ENCODE measurements around the gene RAB7B. TPM values are rescaled to one million over a fixed set of nuclear protein-coding genes. Genes with fewer than 3 reads are reported as not detected.

Gene RAB7B
- total RNA-seq, 1 donor from 2014 or later, result not detected

- no peak for DNase-seq (ENCODE audit: extremely low read depth, low read depth, low spot score)
These were observed 51.4 kb downstream of the RAB7B start for GRCh38 chr1:205951746-205952145.

DNA sequence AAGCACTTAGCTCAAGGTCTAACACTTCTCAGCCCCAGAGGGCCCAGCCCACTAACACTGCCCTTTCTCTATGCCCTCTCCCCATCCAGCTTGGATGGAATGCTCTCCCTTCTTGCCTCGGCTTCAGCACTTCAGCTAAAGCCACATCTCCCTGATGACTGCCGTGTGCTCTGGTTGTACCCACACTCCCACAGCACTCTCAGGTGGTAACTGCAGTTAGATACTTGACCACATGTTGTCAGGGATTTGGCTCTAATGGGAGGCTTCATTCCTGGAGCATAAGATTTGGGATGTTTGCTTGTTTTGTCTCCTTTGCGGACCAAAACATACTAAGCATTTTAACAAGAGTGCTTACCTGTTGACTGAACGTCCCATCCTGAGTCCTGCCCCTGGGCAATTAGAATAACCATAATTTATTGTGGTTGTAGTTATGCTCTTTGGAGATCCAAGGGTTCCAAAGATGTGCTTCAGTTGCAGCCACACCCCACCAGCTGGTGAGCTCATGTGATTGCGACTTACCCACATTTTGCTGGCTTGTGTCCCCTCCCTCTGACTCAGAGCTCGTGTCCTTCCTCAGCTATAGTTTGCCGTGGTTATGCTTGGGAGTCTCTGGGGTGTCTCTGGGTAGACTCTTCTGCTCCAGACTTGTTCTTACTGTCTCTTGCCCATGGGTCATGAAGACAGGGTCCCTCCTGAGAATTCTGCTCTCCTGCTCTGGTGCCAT is 52.2 kb downstream of the RAB7B start:
- no peak for DNase-seq (ENCODE audit: extremely low read depth, low read depth, low spot score)

DNA sequence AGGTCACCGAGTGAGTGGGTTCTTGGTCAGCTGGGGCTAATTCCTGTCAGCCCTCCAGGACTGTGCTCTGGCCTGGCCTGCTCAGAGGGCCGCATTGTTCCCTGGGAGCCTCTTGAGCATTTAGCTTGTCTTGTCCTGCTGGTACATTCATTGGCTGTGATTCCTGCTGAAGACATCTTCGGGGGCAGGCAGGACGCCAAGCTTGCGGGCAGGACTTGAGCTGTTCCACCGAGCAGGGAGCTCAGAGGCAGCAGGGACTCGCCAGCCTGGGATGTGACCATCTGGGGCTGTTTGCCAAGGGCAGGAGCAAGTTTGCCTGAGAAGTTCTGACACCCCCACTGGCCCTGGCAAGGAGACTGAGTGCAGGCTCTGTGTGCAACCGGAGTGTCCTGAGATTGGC is 52.9 kb downstream of the RAB7B start:
- no peak for DNase-seq (ENCODE audit: extremely low read depth, low read depth, low spot score)

DNA sequence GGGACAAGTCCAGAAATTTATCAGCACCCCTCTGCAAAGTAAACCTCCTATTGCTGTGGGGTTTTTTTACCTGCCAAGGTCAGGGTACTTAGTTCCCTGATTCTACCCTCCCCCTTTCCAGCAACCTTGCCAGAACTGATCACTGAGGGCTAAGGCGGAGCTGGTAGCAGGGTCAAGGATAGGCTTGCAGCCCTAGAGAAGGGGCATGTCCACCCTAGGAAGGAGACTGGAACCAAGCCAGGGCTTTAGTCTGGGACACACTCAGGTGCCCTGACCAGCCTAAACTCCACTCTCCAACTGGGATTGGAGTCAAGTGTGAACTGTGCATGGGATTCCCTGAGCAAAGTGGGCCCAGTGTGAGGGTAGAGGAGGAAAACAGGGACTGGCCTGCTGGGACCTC is 53.4 kb downstream of the RAB7B start:
- DNase-seq (ENCODE audit: extremely low read depth, low read depth, low spot score), result no peak

GRCh38 chr1:205948886-205949285 is 54.3 kb downstream of the RAB7B start:
- no peak for DNase-seq (ENCODE audit: extremely low read depth, low read depth, low spot score)

- DNase-seq (ENCODE audit: extremely low read depth, low read depth, low spot score), result no peak
These were observed 55.2 kb downstream of the RAB7B start for GRCh38 chr1:205948039-205948438.

DNA sequence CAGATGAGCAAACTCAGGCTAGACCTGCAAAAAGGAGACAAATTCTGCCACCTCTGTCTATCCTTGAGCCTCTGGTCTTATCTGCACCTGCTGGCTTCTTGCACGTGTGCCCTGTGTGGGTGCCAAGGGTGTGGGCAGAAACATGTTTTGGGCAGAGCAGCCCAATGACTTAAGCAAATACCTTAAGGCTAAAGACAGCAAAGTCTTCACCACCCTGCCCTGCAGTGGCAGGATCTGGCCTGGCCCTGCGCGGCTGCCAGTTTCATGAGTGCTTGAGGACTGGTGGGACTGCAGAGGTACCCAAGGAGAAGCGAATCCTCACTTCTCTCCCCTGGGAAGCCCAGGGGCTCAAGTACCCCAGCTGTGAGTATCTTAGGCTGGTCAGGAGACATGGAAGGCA is 56.2 kb downstream of the RAB7B start:
- no peak for DNase-seq (ENCODE audit: extremely low read depth, low read depth, low spot score)

- no peak for DNase-seq (ENCODE audit: extremely low read depth, low read depth, low spot score)
These were observed 58.1 kb downstream of the RAB7B start for GRCh38 chr1:205945069-205945468.

DNA sequence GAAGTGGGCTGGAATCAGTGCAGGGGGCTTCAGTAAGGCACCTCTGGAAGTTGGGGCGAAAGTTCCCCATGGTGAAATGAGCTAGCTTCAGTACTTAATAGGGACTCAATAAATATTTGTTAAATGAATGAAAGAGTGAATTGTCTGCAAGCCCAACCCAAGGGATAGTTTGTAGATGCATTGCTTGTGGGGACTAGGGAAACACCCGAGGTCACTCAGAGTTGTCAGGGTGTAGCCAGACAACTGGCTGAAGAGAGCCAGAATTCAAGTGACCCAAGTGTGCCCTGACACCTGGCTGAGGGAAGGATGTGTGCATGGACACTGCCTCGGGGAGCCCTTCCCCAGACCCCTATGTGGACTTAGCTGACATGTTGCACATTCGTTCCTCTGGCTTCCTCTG is 58.7 kb downstream of the RAB7B start:
- no peak for DNase-seq (ENCODE audit: extremely low read depth, low read depth, low spot score)

GRCh38 chr1:205943245-205943644 is 60.0 kb downstream of the RAB7B start, which contains the start of gene SLC26A9:
Gene SLC26A9 (minus strand): TSS chr1:205943456. CDS start chr1:205935820, 7,636 bp downstream.
- DNase-seq (ENCODE audit: extremely low read depth, low read depth, low spot score), result no peak

- DNase-seq (ENCODE audit: extremely low read depth, low read depth, low spot score), result no peak
These were observed 60.5 kb downstream of the RAB7B start for GRCh38 chr1:205942631-205943159.

DNA sequence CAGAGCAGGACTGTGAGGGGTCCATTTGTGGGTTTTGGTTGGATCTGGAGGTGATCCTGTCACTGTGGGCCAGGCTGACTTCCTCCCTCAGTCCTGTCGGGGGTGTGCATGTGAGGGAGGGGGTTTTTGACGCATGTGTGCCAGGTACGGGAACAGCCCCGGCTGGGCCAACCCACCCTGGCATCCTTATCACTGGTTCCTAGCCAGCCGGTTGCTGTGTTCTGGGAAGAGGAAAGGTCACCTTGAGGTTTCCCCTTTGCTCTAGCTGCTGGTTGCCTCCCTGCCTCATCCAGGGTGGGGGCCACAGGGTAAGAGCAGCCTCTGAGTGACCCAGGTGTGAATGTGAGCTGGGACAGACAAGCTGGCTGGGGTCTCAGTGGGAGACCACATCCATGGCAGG is 62.5 kb downstream of the RAB7B start:
- DNase-seq (ENCODE audit: extremely low read depth, low read depth, low spot score), result no peak

DNA sequence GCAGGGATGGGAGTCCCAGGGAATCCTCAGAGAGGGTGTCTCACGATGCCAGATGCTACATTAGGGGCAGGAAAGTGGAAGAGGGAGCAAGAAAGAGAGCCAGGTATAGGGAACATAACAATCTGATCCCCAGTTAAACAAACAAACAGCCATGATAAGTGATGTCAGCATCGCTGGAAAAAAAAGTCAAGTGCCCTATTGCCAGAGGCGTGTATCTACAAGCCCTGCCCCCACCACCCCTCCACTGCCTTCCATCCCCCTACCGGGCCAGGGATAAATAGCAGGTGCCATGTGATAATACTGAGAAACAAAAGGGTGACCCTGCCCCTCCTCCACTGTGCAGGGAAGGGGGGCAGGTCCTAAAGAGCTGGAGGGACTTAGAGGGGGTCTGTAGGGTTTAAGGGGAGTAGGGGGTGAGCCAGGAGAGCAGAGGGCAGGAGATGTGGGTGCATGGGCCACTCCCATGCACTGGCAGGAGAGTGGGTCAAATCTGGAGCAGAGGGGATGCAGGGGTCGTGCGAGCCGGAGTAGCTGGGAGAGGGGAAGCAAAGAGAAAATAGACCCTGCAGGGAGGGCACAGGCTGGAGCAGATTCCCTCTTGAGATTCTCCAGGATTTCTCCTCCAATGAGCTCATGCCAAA is 63.4 kb downstream of the RAB7B start:
- no peak for DNase-seq (ENCODE audit: extremely low read depth, low read depth, low spot score)

GRCh38 chr1:205938682-205939081 is 64.5 kb downstream of the RAB7B start:
- DNase-seq (ENCODE audit: extremely low read depth, low read depth, low spot score), result no peak

DNA sequence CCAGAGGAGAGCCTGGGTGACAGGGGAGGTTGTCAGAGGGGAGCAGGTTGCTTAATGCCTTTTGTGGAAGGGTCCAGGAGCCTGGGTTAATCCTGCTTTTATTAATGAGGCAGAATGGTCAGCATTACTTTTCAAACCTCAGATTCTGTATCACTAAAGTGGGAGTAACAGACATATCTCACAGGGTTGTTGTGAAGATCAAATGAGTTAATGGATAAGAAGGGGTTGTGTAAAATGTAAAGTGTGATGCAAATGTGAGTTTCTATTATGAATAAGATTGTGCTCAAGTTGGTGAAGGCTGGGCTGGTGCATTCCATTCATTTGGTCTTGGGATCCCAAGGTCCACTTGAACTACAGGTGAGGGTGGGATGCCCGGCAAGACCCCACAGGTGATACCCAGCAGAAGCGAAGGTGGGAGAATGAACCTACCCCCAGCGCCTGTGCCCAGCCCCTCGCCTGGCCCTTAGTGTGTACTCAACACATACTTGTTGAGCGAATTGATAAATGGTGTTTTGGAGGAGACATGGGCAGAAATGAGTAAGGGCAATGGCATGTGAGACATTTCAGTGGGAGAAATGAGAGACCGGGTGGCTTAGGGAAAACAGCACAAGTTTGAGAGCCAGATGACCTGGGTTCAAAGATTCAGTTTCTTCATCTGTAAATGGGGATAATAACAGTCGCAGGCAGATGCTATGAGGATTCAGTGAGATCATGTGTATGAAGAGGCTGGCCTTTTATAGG is 66.2 kb downstream of the RAB7B start:
- DNase-seq (ENCODE audit: extremely low read depth, low read depth, low spot score), result no peak

DNA sequence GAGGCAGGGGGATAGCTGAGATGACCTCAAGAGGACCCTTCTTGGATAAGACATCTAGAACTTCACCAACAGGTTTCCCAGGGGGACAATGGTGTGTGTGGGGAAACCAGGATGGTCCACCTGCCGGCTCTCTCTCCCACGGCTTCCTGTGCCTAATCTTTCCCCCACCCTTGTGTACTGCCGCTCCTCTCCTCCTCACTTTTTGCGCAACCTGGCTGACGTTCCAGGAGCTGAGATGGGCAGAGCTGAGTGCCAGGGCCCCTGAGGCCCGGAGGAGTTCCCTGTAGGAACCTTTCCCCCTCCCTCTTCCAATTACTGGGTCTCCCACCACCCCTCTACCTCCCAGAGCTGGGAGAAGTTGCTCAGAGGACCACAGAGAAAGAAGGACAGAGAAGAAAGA is 66.9 kb downstream of the RAB7B start:
- no peak for DNase-seq (ENCODE audit: extremely low read depth, low read depth, low spot score)

- no peak for DNase-seq (ENCODE audit: extremely low read depth, low read depth, low spot score)
These were observed 67.3 kb downstream of the RAB7B start for GRCh38 chr1:205935869-205936268.

DNA sequence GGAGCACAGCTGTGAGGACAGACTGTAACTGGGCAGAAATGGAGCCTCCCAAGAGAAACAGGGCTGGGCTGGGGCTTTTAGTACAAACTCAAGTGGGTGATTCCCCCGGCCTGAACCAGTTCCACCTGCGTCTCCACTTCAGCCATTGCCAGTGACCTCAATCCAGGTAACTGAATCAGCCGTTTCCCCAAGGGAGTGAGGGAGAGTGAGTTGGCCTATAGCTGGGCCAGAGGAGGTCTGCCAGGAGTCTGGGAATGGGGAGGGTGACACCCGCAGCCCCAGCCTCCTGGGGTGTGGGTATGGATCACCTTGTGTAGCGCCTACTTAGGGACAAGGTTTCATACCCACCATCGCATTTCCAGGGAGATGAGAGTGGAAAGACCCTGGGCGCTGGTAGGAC is 68.4 kb downstream of the RAB7B start:
- DNase-seq (ENCODE audit: extremely low read depth, low read depth, low spot score), result no peak

GRCh38 chr1:205933671-205934618 is 69.2 kb downstream of the RAB7B start:
- DNase-seq (ENCODE audit: extremely low read depth, low read depth, low spot score), result peak; percentile 73

GRCh38 chr1:205932776-205933175 is 70.4 kb downstream of the RAB7B start:
- no peak for DNase-seq (ENCODE audit: extremely low read depth, low read depth, low spot score)

Measured in glomerular endothelial cell (primary cell).